SK-N-SH (cell line): Measurements from ENCODE around the gene C10orf90. TPM values are rescaled to one million over a fixed set of nuclear protein-coding genes. Genes with fewer than 3 reads are reported as not detected.

Experiments
- CTCF ChIA-PET: fragments of 300-600, 350-600 bp; formaldehyde crosslinking; extraction: SDS; loops from one replicate; lab custom pipeline; 2021; lab: Yijun Ruan, JAX
- POLR2A ChIA-PET: fragments of 350-600 bp; sonication (Branson Sonifier 250); formaldehyde crosslinking; extraction: SDS; loops from one replicate; lab custom pipeline; 2020; ENCODE audit warnings: antibody characterized with exemption, inconsistent platforms; lab: Yijun Ruan, JAX
- DNase-seq: peaks from one replicate; pipeline ENCODE4 v3.0.0; 2012
- H2AFZ ChIP-seq: fragments of 200-600 bp; sonication (generic); 2 replicates; pipeline ENCODE4 v1.8.1; 2016; ENCODE audit warnings: antibody characterized with exemption, mild to moderate bottlenecking, low read depth
- H3F3A ChIP-seq: fragments of 200-600 bp; sonication (generic); replicated peaks from 2 replicates; pipeline ENCODE3; 2016; ENCODE audit warnings: antibody characterized with exemption, mild to moderate bottlenecking; ENCODE audit not compliant: insufficient read depth
- H3K27ac ChIP-seq, 2 experiments: fragments of 200-500 bp in 1 of 2; fragments of 200-600 bp in 1 of 2; sonication (Bioruptor generic) in 1 of 2; sonication (generic), shearing (Covaris generic) in 1 of 2; 2 replicates each; pipeline versions ENCODE4 v1.5.1 to v1.6.1; 2014 to 2016; ENCODE audit warnings: low read depth in 2 of 2, inconsistent platforms in 1 of 2, low read length in 1 of 2, mild to moderate bottlenecking in 1 of 2, mixed read lengths in 1 of 2
- H3K27me3 ChIP-seq: fragments of 200-600 bp; sonication (generic), shearing (Covaris generic); 2 replicates; pipeline ENCODE4 v1.6.1; 2016; ENCODE audit warnings: mixed run types; ENCODE audit not compliant: insufficient read depth
- H3K36me3 ChIP-seq, 2 experiments: fragments of 200-500 bp in 1 of 2; fragments of 200-600 bp in 1 of 2; sonication (Bioruptor generic) in 1 of 2; sonication (generic) in 1 of 2; replicated peaks in 1 of 2; 2 replicates each; pipeline versions ENCODE3 to v1.5.1; 2014 to 2016; ENCODE audit warnings: low read length in 1 of 2, mild to moderate bottlenecking in 1 of 2; ENCODE audit not compliant: insufficient read depth in 2 of 2, control insufficient read depth in 1 of 2
- H3K4me1 ChIP-seq, 2 experiments: fragments of 200-500 bp in 1 of 2; fragments of 200-600 bp in 1 of 2; sonication (Bioruptor generic) in 1 of 2; sonication (generic), shearing (Covaris generic) in 1 of 2; 2 replicates each; pipeline versions ENCODE4 v1.5.1 to v1.6.1; 2014 to 2016; ENCODE audit warnings: low read depth in 1 of 2, low read length in 1 of 2, mixed run types in 1 of 2; ENCODE audit not compliant: insufficient read depth in 2 of 2, control insufficient read depth in 1 of 2
- H3K4me2 ChIP-seq: fragments of 200-600 bp; sonication (generic), shearing (Covaris generic); 2 replicates; pipeline ENCODE4 v1.6.1; 2017; ENCODE audit warnings: mixed run types
- H3K4me3 ChIP-seq, 2 experiments: fragments of 200-500 bp in 1 of 2; fragments of 200-600 bp in 1 of 2; sonication (Bioruptor generic) in 1 of 2; sonication (generic), shearing (Covaris generic) in 1 of 2; 2 replicates each; pipeline versions ENCODE4 v1.5.1 to v1.8.1; 2014 to 2016; ENCODE audit warnings: low read depth in 2 of 2, inconsistent platforms in 1 of 2, low read length in 1 of 2, mild to moderate bottlenecking in 1 of 2, mixed read lengths in 1 of 2, moderate library complexity in 1 of 2
- H3K79me2 ChIP-seq: fragments of 200-600 bp; sonication (generic); 2 replicates; pipeline ENCODE4 v1.8.1; 2017; ENCODE audit warnings: mild to moderate bottlenecking; ENCODE audit not compliant: insufficient read depth
- H3K9ac ChIP-seq: fragments of 200-600 bp; sonication (generic); 2 replicates; pipeline ENCODE4 v1.6.1; 2017; ENCODE audit warnings: mixed run types
- H3K9me2 ChIP-seq: fragments of 200-600 bp; sonication (generic); 2 replicates; pipeline ENCODE4 v1.6.1; 2017; ENCODE audit warnings: mixed run types
- H3K9me3 ChIP-seq: fragments of 200-600 bp; sonication (generic); 2 replicates; pipeline ENCODE4 v1.6.1; 2017; ENCODE audit warnings: mixed run types, mild to moderate bottlenecking, moderate library complexity
- H4K20me1 ChIP-seq: fragments of 200-600 bp; sonication (generic); 2 replicates; pipeline ENCODE4 v1.6.1; 2017; ENCODE audit warnings: mild to moderate bottlenecking, mixed run types; ENCODE audit not compliant: insufficient read depth
- CHD2 ChIP-seq: fragments of 150-350 bp; IDR thresholded peaks from 2 replicates; pipeline ENCODE4 v1.6.1; 2018; ENCODE audit warnings: low read length; ENCODE audit not compliant: partially characterized antibody
- FOSL2 ChIP-seq: IDR thresholded peaks from 2 replicates; pipeline ENCODE4 v1.4.0; 2012; ENCODE audit warnings: low read depth, mild to moderate bottlenecking, moderate library complexity, borderline replicate concordance
- FOXJ3 ChIP-seq: sonication (generic); formaldehyde crosslinking; IDR thresholded peaks from 2 replicates; pipeline ENCODE4 v1.5.1; 2020; ENCODE audit warnings: mild to moderate bottlenecking, missing genetic modification reagents
- FOXM1 ChIP-seq: IDR thresholded peaks from 2 replicates; pipeline ENCODE4 v1.4.0; 2012; ENCODE audit warnings: low read depth, mild to moderate bottlenecking
- GABPA ChIP-seq: IDR thresholded peaks from 2 replicates; pipeline ENCODE4 v1.4.0; 2012; ENCODE audit warnings: low read depth, mild to moderate bottlenecking
- GATA2 ChIP-seq: sonication (generic); formaldehyde crosslinking; IDR thresholded peaks from 2 replicates; pipeline ENCODE4 v1.5.0; 2020; ENCODE audit warnings: mild to moderate bottlenecking, missing genetic modification reagents
- JUND ChIP-seq: IDR thresholded peaks from 2 replicates; pipeline ENCODE4 v1.4.0; 2012
- MAX ChIP-seq: IDR thresholded peaks from 2 replicates; pipeline ENCODE4 v1.4.0; 2012; ENCODE audit warnings: low read depth
- MXI1 ChIP-seq: IDR thresholded peaks from 2 replicates; pipeline ENCODE4 v1.6.1; 2012; ENCODE audit warnings: mild to moderate bottlenecking, low read depth, low read length, improper control_type of control experiment
- NFIC ChIP-seq: IDR thresholded peaks from 2 replicates; pipeline ENCODE4 v1.4.0; 2012; ENCODE audit warnings: borderline replicate concordance
- RXRA ChIP-seq: IDR thresholded peaks from 2 replicates; pipeline ENCODE4 v1.4.0; 2012; ENCODE audit warnings: low read depth, mild to moderate bottlenecking, borderline replicate concordance
- SMC3 ChIP-seq: IDR thresholded peaks from 2 replicates; pipeline ENCODE4 v1.6.1; 2012; ENCODE audit warnings: low read depth, low read length, improper control_type of control experiment
- TAF1 ChIP-seq: IDR thresholded peaks from 2 replicates; pipeline ENCODE4 v1.6.1; 2012; ENCODE audit warnings: low read depth, mild to moderate bottlenecking, low read length, moderate library complexity, borderline replicate concordance
- YY1 ChIP-seq: IDR thresholded peaks from 2 replicates; pipeline ENCODE4 v1.4.0; 2012; ENCODE audit warnings: low read depth, mild to moderate bottlenecking
- WGBS: methylation state at CpG from one replicate; pipeline ENCODE4 v1.1.6; 2017; ENCODE audit warnings: low lambda C conversion rate; 5-methylcytosine and 5-hydroxymethylcytosine counted together
- polyA plus RNA-seq, 3 experiments: library from polyadenylated mRNA; depleted of rRNA; stranded (reverse); fragments of >200 nt; gene quantifications; 2 replicates each; pipeline ENCODE4 v1.2.3, GENCODE V29; 2012
- TF ChIP-seq, protein P1 (sequence below): IDR thresholded peaks from 2 replicates; pipeline ENCODE4 v1.4.0; 2012; ENCODE audit warnings: low read depth, borderline replicate concordance

The C10orf90 gene
- polyA plus RNA-seq, 1 of the 3 experiments (the other 2 are of a cell fraction): 0.21 TPM

DNA sequence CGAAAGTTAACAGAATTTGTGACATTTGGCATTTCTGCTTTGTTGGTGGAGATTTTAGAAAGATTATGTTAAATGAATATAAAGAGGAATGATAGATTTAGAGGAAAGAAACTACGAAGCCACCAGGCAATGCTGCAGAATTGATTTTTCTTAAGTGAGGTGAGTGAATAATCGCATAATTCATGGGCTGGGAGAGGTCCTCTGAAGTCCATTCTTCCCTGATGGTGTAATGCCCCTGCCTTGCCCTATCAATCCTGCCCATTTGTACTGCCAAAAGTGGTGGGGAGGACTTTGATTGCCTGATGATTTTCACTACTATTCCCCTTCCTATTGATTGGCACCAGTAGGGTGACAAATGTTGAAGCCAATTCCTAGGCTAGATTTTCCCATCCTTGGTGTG, 125.9 kb downstream of the C10orf90 start:
- no peaks in the 10 kb centered on the region for H3K9me3 ChIP-seq
- no peak for DNase-seq
- no peaks in the 10 kb centered on the region for H3F3A ChIP-seq
- 28% methylated on average over 3 of the region's 3 CpGs for WGBS
- no peaks in the 10 kb centered on the region for H3K79me2 ChIP-seq
- H3K4me1 ChIP-seq: no peaks in the 10 kb centered on the region
- H3K9me2 ChIP-seq: no peaks in the 10 kb centered on the region
- POLR2A ChIA-PET: no interaction called here
- no peaks in the 10 kb centered on the region for H4K20me1 ChIP-seq
- no peak overlapping the region for H3K27ac ChIP-seq
- H3K9ac ChIP-seq: no peak overlapping the region
- no peak overlapping the region for H3K4me2 ChIP-seq
- CTCF ChIA-PET: no interaction called here
- no peak overlapping the region for H3K4me3 ChIP-seq
- TF ChIP-seq, protein P1, sequence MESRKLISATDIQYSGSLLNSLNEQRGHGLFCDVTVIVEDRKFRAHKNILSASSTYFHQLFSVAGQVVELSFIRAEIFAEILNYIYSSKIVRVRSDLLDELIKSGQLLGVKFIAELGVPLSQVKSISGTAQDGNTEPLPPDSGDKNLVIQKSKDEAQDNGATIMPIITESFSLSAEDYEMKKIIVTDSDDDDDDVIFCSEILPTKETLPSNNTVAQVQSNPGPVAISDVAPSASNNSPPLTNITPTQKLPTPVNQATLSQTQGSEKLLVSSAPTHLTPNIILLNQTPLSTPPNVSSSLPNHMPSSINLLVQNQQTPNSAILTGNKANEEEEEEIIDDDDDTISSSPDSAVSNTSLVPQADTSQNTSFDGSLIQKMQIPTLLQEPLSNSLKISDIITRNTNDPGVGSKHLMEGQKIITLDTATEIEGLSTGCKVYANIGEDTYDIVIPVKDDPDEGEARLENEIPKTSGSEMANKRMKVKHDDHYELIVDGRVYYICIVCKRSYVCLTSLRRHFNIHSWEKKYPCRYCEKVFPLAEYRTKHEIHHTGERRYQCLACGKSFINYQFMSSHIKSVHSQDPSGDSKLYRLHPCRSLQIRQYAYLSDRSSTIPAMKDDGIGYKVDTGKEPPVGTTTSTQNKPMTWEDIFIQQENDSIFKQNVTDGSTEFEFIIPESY: no peak
- no peak for TF ChIP-seq NFIC
- no peak for TF ChIP-seq TAF1
- no peak for TF ChIP-seq GATA2 (CRISPR knock-in tag)
- TF ChIP-seq RXRA: no peak
- TF ChIP-seq MXI1: no peak
- no peak for TF ChIP-seq FOXJ3 (CRISPR knock-in tag)
- no peak for TF ChIP-seq FOSL2
- TF ChIP-seq GABPA: no peak
- TF ChIP-seq JUND: no peak
- no peak for TF ChIP-seq SMC3
- no peak for TF ChIP-seq CHD2
- TF ChIP-seq MAX: no peak
- no peak for TF ChIP-seq YY1
- TF ChIP-seq FOXM1: no peak
- H3K27me3 ChIP-seq: no peaks in the 10 kb centered on the region; the same call in 1 of the 2 replicates
- no peak overlapping the region for H2AFZ ChIP-seq
- no peaks in the 10 kb centered on the region for H3K36me3 ChIP-seq

DNA sequence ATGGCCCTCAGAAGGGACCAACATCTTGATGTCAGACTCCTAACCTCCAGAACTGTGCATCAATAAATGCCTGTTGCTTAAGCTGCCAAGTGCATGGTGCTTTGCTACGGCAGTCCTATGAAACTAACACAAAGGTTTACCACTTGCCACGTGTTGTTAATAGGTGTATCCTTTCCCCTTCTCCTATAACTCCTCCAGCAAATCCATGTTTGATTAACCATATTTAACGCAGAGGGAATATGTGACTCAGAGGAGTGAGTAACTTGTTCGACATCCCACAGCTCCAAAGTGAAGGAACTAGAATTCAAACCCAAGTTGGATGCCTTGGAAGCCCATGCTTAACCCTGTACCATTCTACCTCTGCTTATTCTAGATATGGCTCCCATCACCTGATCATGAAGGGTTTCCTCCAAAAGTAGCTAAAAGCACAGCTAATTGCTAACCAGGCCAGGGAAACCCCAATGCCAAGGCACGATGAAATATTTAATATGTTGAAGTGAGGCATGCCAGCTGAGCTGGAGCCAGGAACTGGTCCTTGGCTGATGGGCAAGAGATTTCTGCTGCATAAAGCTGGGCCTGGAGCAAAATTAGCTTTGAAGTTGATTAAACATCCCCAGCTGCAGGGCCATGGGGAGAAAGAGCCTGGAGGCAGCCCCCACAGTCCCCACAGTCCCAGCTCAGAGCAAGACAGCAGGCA, 131.9 kb downstream of the C10orf90 start:
- Histone ChIP-seq H3K4me3 (no peak overlapping the region), H4K20me1 (no peaks in the 10 kb centered on the region), H3K4me2 (no peak overlapping the region), H3F3A (no peaks in the 10 kb centered on the region), H3K79me2 (no peaks in the 10 kb centered on the region), H3K9ac (no peak overlapping the region), H3K36me3 (no peaks in the 10 kb centered on the region), H3K27me3 (no peaks in the 10 kb centered on the region; the same call in 1 of the 2 replicates), H3K9me2 (no peaks in the 10 kb centered on the region), H2AFZ (no peak overlapping the region), H3K4me1 (no peaks in the 10 kb centered on the region; a peak in 1 of 4 replicates), H3K27ac (no peak overlapping the region), H3K9me3 (no peaks in the 10 kb centered on the region)
- CTCF ChIA-PET: interaction anchor here (0.8 to 1.8 kb wide), 3 partner anchors 9 to 604 kb away, joined by 3 to 4 read pairs (median 3); no protein-coding TSS in a partner anchor
- WGBS: 16% methylated on average over 5 of the region's 5 CpGs
- no peak for DNase-seq
- POLR2A ChIA-PET: no interaction called here
- no peak for TF ChIP-seq CHD2
